HT-29 (cell line): ENCODE results near the gene OR6B1. TPM values are rescaled to one million over a fixed set of nuclear protein-coding genes. Genes with fewer than 3 reads are reported as not detected.
"Not testable (repeated sequence)": the region's sequence is repeated elsewhere in the genome, so short reads cannot be mapped to it uniquely, and the experiment has no call there.

Source experiments
- DNase-seq: peaks from one replicate; pipeline ENCODE4 v3.0.0-alpha.2; 2015; ENCODE audit warnings: low spot score
- total RNA-seq: library from RNA; depleted of rRNA; stranded (reverse); fragments of >200 nt; shearing (Covaris generic); gene quantifications from 2 replicates; pipeline ENCODE4 v1.2.3, GENCODE V29; 2014

Gene OR6B1
- total RNA-seq, 1 experiment from 2014 or later = not detected

GRCh38 chr7:144006029-144006691 is 6.0 kb downstream of the OR6B1 start:
- no peak for DNase-seq

GRCh38 chr7:144006692-144007042 is 6.5 kb downstream of the OR6B1 start:
- no peak for DNase-seq

GRCh38 chr7:144009361-144009760 is 9.2 kb downstream of the OR6B1 start:
- DNase-seq = no peak

- DNase-seq = not testable (repeated sequence)
Observed at GRCh38 chr7:144010061-144010460, 9.9 kb downstream of the OR6B1 start.

GRCh38 chr7:144010821-144011220 is 10.7 kb downstream of the OR6B1 start:
- not testable (repeated sequence) for DNase-seq

GRCh38 chr7:144011458-144012230 is 11.5 kb downstream of the OR6B1 start:
- DNase-seq = peak; percentile 74

GRCh38 chr7:144018065-144018464 is 17.9 kb downstream of the OR6B1 start:
- DNase-seq = no peak

- DNase-seq = peak; percentile 7
Observed at GRCh38 chr7:144019457-144019856, 19.3 kb downstream of the OR6B1 start.

GRCh38 chr7:144020340-144020739 is 20.2 kb downstream of the OR6B1 start:
- no peak for DNase-seq

- no peak for DNase-seq
Observed at GRCh38 chr7:144022169-144022568, 22.0 kb downstream of the OR6B1 start.

- no peak for DNase-seq
Observed at GRCh38 chr7:144023171-144023827, 23.2 kb downstream of the OR6B1 start.

GRCh38 chr7:144024213-144024612 is 24.1 kb downstream of the OR6B1 start:
- DNase-seq = no peak

- no peak for DNase-seq
Observed at GRCh38 chr7:144026203-144026883, 26.2 kb downstream of the OR6B1 start.

- DNase-seq = peak; percentile 53
Observed at GRCh38 chr7:144027070-144027469, 26.9 kb downstream of the OR6B1 start.

GRCh38 chr7:144027974-144028373 is 27.9 kb downstream of the OR6B1 start:
- DNase-seq = no peak

- no peak for DNase-seq
Observed at GRCh38 chr7:144028547-144028946, 28.4 kb downstream of the OR6B1 start.

- no peak for DNase-seq
Observed at GRCh38 chr7:144032516-144032915, 32.4 kb downstream of the OR6B1 start.

- no peak for DNase-seq
Observed at GRCh38 chr7:144032985-144033709, 33.0 kb downstream of the OR6B1 start.

GRCh38 chr7:144035385-144035784 is 35.3 kb downstream of the OR6B1 start:
- DNase-seq = no peak

- no peak for DNase-seq
Observed at GRCh38 chr7:144036302-144036885, 36.3 kb downstream of the OR6B1 start.

- no peak for DNase-seq
Observed at GRCh38 chr7:144037414-144038035, 37.4 kb downstream of the OR6B1 start.
